Heart right ventricle (tissue), 16 donors: ENCODE data around the gene DSP. TPM values are rescaled to one million over a fixed set of nuclear protein-coding genes. Genes with fewer than 3 reads are reported as not detected.
A peak's percentile ranks its signal among the peaks of the same experiment; 100 is the strongest.

Source experiments
- ATAC-seq, 8 donors: fragments of 200-7000 bp; cut with Tn5 transposase; one replicate each; pipeline ENCODE4 v1.9.1; 2020; ENCODE audit warnings: mild to moderate bottlenecking in 8 of 8, moderate library complexity in 8 of 8, moderate number of reproducible peaks in 1 of 8
- DNase-seq, 2 donors: peaks; one replicate each; pipeline ENCODE4 v3.0.0-alpha.2; 2020
- H3K27ac ChIP-seq, 10 donors: fragments of 200-600 bp; sonication (generic) in 2 of 10; one replicate each; pipeline versions ENCODE4 v1.5.0 to v1.8.0; 2020 to 2022; ENCODE audit warnings: mild to moderate bottlenecking in 3 of 10
- H3K27me3 ChIP-seq, 7 donors: fragments of 200-600 bp; one replicate each; pipeline ENCODE4 v1.8.0; 2021 to 2022; ENCODE audit warnings: mild to moderate bottlenecking in 2 of 7
- H3K36me3 ChIP-seq, 9 donors: fragments of 200-600 bp; sonication (generic) in 1 of 9; one replicate each; pipeline versions ENCODE4 v1.5.0 to v1.8.0; 2020 to 2022; ENCODE audit warnings: mild to moderate bottlenecking in 2 of 9
- H3K4me1 ChIP-seq, 9 donors: fragments of 200-600 bp; sonication (generic) in 1 of 9; one replicate each; pipeline versions ENCODE4 v1.5.0 to v1.8.0; 2020 to 2022; ENCODE audit warnings: mild to moderate bottlenecking in 4 of 9
- H3K4me3 ChIP-seq, 10 donors: fragments of 200-600 bp; sonication (generic) in 2 of 10; one replicate each; pipeline versions ENCODE4 v1.5.0 to v1.8.0; 2020 to 2022; ENCODE audit warnings: mild to moderate bottlenecking in 7 of 10, moderate library complexity in 2 of 10
- H3K9me3 ChIP-seq, 11 donors: fragments of 200-600 bp in 10 of 11; sonication (generic) in 2 of 11; one replicate each; pipeline versions ENCODE4 v1.5.0 to v1.8.0; 2013 to 2022; ENCODE audit warnings: mild to moderate bottlenecking in 2 of 11, control low read depth in 1 of 11, moderate library complexity in 1 of 11
- CTCF ChIP-seq, 9 donors: fragments of 200-600 bp; sonication (generic) in 2 of 9; IDR thresholded peaks; one replicate each; pipeline versions ENCODE4 v1.5.0 to v1.8.0; 2021 to 2022; ENCODE audit warnings: antibody characterized with exemption in 9 of 9, mild to moderate bottlenecking in 5 of 9, moderate library complexity in 1 of 9
- WGBS, 2 donors: extraction: QIAGEN DNeasy Blood & Tissue Kit; methylation state at CpG; one replicate each; pipeline ENCODE4 v1.1.7; 2013; ENCODE audit warnings: inconsistent platforms in 1 of 2; 5-methylcytosine and 5-hydroxymethylcytosine counted together
- intact Hi-C, 10 donors: fragments of 100-400 bp; cut with DNase I; formaldehyde crosslinking; loops; one replicate each; pipeline versions ENCODE4 v1.11.1 to v1.14.2; 2022
- polyA plus RNA-seq, 2 donors: library from polyadenylated mRNA; stranded (reverse); fragments of 200-250 nt; gene quantifications; one replicate each; pipeline ENCODE4 v1.2.3, GENCODE V29; 2013
- total RNA-seq, 10 donors: library from RNA; stranded (reverse); fragmentation: NEBNext Ultra II Directional in 3 of 10; extraction: Animal tissue kit (Norgen Biotek cat#: 25700) in 3 of 10; gene quantifications; one replicate each; pipeline versions ENCODE4 v1.2.1 to v1.2.4, GENCODE V29; 2021 to 2023
- donor health status: Arrhythmogenic right ventricular cardiomyopathy.
- donor health status: ischemic (EF 13 %, LVEDD 7.1; RV severe dilation, severe dysfunction).
- donor health status: healthy with polysubstance abuse.
- donor health status: DM: no; HTN: yes; CAD: no.
- donor health status: DM: no; HTN: no; CAD: no.
- donor health status: ischemic (EF 25% LVEDD 6.9; RV normal size, moderate dysfunction).
- donor health status: ischemic (EF 25% LVEDD 5.7; RV mildly dilated, moderate dysfunction).
- donor health status: healthy.
- donor health status: DM: yes; HTN: yes; CAD: no.
- donor health status: Ischemic cardiomyopathy.
- donor health status: ischemic (EF 35%, LVEDD 5.7; RV mildly dilated, moderate dysfunction).
- donor health status: nonischemic (EF 11% LVEDD 7.7; RV severe dilation, severe dysfunction).
- donor health status: DM: yes; HTN: yes; CAD: no.
- donor health status: PGD.
- donor health status: ischemic (EF 29% LVEDD 5.4; RV normal size, mild dysfunction).
- donor health status: nonischemic (EF 23%, LVEDD 6.1; RV moderate dilation, normal function).

The DSP gene
- total and polyA plus RNA-seq, 12 donors = 56.5 to 471 (median 355) TPM

GRCh38 chr6:7526755-7527154, 14.7 kb upstream of the DSP start:
- intact Hi-C loops = no loop called here
- no peak for DNase-seq
- Histone ChIP-seq H3K4me1 (peaks cover 0 to 12% (median 0%) of the 10 kb centered on the region in 9 donors), H3K36me3 (no peaks in the 10 kb centered on the region), H3K27ac (no peak overlapping the region), H3K27me3 (peaks cover 0 to 57% (median 17%) of the 10 kb centered on the region in 7 donors), H3K9me3 (no peaks in the 10 kb centered on the region), H3K4me3 (no peak overlapping the region)
- ATAC-seq = no peak
- no peak for TF ChIP-seq CTCF (IDR thresholded peaks at IDR 0.05)
- WGBS, 2 donors = 52% methylated on average over 11 of the region's 11 CpGs

GRCh38 chr6:7528565-7528964, 12.9 kb upstream of the DSP start:
- WGBS, 2 donors = 27 to 30% methylated on average over 5 of the region's 5 CpGs
- no peaks in the 10 kb centered on the region for H3K9me3 ChIP-seq
- no peak for TF ChIP-seq CTCF (IDR thresholded peaks at IDR 0.05)
- H3K36me3 ChIP-seq = no peaks in the 10 kb centered on the region
- DNase-seq (no peak), ATAC-seq (peak in 5 of 8 donors; percentile 41 to 90 (median 49))
- peaks cover 0 to 12% (median 0%) of the 10 kb centered on the region in 9 donors for H3K4me1 ChIP-seq
- H3K4me3 ChIP-seq = no peak overlapping the region
- peaks cover 0 to 46% (median 17%) of the 10 kb centered on the region in 7 donors for H3K27me3 ChIP-seq
- intact Hi-C loops = no loop called here
- H3K27ac ChIP-seq = no peak overlapping the region

- WGBS, 2 donors = 37 to 41% methylated on average over 6 of the region's 6 CpGs
- no peak for TF ChIP-seq CTCF (IDR thresholded peaks at IDR 0.05)
- intact Hi-C loops = no loop called here
- Histone ChIP-seq H3K4me1 (peaks cover 0 to 12% (median 0%) of the 10 kb centered on the region in 9 donors), H3K4me3 (no peak overlapping the region), H3K27ac (no peak overlapping the region), H3K27me3 (peaks cover 0 to 42% (median 17%) of the 10 kb centered on the region in 7 donors), H3K36me3 (no peaks in the 10 kb centered on the region), H3K9me3 (no peaks in the 10 kb centered on the region)
- ATAC-seq (no peak), DNase-seq (no peak)
Measured at GRCh38 chr6:7529141-7529540, 12.3 kb upstream of the DSP start.

- ATAC-seq (no peak), DNase-seq (no peak)
- peaks cover 0 to 12% (median 0%) of the 10 kb centered on the region in 9 donors for H3K4me1 ChIP-seq
- no peak overlapping the region for H3K4me3 ChIP-seq
- no peaks in the 10 kb centered on the region for H3K36me3 ChIP-seq
- H3K27ac ChIP-seq = no peak overlapping the region
- intact Hi-C loops = loop anchor here in 2 of 10 donors (5.0 to 10.0 kb wide), 2 partner anchors 57 to 60 kb away; no protein-coding TSS in a partner anchor
- H3K9me3 ChIP-seq = no peaks in the 10 kb centered on the region
- WGBS, 2 donors = 61 to 71% methylated on average over 6 of the region's 6 CpGs
- no peak for TF ChIP-seq CTCF (IDR thresholded peaks at IDR 0.05)
- H3K27me3 ChIP-seq = peaks cover 0 to 49% (median 17%) of the 10 kb centered on the region in 7 donors
Measured at GRCh38 chr6:7532232-7532631, 9.2 kb upstream of the DSP start.
